CD1c-positive myeloid dendritic cell (primary cell): ENCODE measurements around the gene CDC42.
A peak's percentile ranks its signal among the peaks of the same experiment; 100 is the strongest.

ENCODE experiments used
- DNase-seq: peaks from one replicate; pipeline ENCODE4 v3.0.0-alpha.2; 2016; ENCODE audit errors: extremely low spot score

Gene CDC42

DNA sequence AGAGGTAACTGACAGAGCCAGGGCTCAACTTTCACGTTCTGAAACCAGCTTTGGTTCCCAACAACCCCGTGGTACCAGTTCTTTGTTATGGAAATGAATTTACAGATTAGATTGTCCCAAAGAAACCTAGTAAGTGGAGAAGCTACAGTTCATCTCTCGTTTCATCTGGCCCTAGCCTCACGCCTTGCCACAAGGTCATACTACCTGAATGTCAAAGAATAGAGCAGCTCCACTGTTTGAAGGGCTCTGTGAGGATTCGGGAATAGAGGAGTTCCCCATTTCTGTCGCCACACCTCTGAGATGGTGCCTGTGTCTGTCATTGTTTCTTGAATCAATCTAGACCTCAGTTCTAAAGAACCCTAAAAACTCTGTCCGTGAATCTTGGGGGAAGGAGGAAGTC lies 15.0 kb upstream of the CDC42 start:
- DNase-seq = peak; percentile 47

DNA sequence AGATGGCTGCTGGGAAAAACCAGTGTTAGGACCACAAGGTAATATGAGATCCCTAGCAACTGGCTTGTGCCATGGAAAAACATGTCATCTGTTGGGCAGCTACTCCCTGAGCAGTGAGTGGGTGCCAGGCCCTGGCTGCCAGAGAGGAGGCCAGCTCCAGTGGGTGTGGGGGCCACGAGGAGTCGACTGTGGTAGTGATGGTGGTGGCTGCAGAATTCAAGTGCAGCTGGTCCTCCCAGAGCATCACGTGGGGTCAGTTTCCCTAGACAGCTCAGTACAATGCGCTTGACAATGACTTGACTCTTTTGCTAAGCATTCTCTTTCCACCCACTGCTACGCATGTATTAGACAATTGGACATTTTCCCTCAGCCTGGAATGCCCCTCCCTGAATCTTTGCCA lies 14.5 kb upstream of the CDC42 start:
- peak; percentile 32 for DNase-seq

DNA sequence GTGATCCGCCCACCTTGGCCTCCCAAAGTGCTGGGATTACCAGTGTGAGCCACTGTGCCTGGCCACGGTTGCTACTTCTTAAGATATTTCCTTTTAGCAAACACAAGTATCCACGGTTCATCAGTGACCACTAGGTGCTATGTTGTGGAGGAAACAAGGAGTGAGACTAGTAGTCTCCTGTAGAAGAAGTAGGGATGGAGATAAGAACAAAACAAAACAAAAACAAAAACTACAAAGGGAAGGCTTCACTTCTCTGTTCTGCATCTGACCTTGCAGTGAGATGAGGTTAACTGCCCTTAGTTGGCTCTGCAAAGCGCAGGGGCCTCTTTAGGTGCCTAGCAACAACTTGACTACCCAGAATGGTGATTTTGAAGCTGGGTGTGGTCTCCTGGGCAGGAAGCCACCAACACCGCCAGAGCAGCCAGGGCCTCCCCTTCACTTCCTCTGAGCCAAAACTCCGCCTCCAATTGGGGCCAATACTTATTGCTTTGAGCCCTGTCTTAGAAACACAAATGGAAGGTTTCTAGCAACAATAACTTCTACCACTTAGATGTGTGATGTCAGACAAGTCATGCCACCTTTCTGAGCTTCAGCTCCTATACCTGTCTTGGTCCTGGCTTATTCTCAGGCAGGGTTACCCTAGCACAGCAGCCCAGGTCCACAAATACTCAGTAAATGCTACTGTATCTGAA lies 12.8 kb upstream of the CDC42 start:
- peak; percentile 94 for DNase-seq

DNA sequence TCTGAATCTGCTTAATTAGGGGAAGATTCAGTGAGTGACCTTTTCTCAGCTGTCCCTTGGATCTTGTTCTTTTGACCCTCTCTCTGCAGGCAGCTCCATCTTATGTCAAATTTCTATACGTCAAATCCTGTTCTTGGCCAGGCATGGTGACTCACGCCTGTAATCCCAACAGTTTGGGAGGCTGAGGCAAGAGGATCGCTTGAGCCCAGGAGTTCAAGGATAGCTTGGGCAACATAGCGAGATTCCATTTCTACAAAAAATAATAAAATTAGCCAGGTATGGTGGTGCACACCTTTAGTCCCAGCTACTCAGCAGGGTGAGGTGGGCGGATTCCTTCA lies 12.3 kb upstream of the CDC42 start:
- no peak for DNase-seq

DNA sequence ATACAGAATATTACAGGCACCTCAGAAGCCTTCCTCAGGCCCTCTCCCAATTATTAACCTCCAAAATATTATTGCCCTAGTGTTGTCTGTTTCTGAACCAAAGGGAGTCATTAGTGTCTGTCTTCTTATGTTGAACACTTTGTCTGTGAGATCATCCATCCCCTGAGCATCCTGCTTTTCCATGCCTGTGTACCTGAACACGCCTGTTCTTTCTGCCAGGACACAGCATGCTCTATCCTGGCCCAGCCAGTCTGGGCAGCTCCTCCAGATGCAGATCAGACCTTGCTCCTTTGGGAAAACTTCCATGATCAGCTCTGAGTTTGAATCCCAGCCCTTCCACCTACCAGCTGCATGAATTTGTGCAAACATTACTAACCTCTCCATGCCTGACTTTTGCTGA lies 11.0 kb upstream of the CDC42 start:
- DNase-seq = no peak

DNA sequence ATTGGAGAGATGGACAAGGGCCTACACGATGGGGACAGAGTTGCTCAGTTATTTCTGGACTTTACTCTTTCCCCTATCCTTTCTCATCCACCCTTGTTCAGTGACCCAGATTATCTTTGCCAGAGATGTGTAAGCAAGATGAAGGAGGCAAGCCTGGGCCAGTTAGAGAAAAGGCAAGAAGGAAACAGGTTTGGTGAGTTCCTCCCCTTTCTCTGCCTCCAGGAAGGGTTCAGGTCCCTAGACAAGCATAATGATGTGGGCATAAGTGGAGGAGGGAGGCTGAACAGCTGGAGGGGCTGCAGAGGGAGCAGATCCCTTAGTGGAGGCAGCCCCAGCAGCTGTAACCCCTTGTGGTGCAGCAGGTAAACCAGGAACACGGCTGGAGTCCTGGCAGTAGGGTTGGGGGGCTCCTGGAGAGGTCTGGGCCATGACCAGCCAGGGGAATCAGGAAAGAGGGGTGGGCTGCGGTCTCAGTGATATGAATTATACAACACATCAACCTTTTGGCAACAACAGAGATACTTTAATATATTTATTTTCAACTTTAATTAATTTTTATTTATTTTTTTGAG lies 9.2 kb upstream of the CDC42 start:
- no peak for DNase-seq

DNA sequence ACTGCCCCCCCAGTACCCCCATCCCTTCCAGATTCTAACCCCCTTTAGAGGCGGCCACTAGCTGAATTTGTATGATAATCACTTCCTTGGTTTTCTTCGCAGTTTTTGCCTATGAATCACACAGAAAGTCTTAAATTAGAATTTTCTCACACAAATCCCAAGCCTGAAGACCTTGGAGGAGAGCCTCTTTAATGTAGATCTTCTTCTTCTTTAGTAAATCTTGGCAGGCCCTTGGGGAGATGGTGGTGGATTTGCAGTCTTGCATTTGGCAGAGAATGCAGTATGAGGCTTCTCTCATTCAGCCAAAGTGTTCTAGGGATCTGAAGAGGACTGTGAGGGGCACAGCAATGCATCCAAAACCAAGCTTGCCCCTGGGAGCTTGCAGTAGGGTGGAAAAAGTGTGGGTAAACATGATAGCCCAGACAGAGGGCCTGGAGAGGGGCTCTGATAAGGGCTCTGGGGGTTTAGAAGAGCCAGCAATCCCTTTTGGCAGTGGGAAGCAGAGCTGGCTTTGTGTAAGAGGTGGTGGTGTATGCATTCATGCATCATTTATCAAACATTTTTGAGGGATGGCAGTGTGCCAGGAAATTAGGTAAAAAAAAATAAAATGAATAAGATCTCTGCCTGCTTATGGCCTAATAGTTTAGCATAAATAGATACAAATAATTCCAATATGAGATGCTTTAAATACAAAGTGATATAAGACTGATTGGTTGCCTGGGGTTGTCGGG lies 7.7 kb upstream of the CDC42 start:
- DNase-seq = no peak

DNA sequence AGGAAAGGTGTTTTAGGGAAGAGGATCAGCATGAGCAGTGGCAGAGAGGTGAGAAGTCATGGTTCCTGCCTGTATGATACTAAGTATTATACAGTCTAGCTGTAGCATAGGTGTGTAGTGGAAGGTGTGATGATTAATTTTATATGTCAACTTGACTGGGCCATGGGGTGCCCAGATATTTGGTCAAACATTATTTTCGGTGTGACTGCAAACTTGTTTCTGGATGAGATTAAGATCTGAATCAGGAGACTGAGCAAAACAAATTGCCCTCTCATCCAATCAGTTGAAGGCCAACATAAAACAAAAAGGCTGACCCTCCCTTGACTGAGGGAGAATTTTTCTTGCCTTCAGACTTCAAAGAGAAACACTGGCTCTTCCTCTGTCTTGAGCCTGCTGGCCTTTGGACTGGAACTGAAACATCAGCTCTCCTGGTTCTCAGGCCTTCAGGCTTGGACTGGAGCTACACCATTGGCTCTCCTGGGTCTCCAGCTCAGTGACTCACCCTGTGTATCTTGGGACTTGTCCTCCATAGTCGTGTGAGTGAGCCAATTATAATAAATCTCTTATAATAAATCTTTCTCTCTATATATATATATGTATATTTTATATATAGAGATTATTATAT lies 6.8 kb upstream of the CDC42 start:
- DNase-seq = no peak

DNA sequence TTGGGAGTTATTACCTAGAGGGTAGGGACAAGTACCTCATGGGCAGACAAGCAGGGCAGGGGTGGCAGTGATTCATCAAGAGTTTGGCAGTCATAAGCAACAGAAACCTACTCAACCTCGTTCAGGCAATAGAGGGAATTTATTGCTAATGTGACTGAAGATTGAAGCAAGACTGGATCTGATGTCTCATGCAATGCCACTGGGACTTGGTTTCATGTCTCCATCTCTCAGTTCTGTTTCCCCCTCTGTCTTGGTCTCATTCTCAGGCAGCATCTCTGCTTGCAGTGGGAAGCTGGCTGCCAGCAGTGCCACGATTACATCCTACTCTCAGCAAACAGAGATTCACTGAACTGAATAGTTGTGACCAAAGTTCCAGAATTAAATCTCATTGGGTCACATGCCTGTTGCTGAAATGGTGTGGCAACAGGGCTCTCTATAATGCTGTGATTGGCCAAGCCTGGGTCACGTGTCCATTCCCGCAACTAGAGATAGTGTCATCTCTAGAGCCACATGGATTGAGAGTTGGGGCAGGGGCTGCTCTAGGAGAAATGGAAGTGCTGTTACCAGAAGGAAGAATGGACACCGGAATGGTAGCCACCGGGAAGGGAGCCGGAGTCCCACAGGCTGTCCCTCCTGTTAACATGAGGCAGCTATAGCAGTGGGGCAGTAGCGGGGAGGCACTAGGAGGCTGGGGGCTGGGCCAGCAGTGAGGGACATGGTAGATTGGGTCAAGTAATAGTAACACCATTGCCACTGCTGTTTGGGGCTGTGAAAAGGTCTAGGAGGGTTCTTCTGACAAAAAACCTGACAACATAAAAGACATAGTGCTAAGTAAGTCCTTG lies 3.9 kb upstream of the CDC42 start:
- peak; percentile 84 for DNase-seq

DNA sequence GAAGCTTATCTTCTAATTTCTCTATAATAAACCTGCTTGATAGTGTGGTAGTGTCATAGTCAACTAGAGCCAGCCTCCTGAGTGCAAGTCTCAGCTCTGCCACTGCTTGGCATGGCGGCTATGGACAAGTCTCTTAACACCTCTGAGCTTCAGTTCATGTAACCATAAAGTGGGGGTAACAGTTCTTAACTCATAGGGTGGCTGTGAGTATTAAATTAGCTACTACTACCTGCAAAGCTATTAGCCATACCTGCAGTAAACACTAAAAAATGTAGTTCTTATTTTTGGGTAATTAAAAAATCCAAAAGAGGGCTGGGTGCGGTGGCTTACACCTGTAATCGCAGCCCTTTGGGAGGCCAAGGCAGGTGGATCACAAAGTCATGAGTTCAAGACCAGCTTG lies 2.2 kb upstream of the CDC42 start:
- no peak for DNase-seq

DNA sequence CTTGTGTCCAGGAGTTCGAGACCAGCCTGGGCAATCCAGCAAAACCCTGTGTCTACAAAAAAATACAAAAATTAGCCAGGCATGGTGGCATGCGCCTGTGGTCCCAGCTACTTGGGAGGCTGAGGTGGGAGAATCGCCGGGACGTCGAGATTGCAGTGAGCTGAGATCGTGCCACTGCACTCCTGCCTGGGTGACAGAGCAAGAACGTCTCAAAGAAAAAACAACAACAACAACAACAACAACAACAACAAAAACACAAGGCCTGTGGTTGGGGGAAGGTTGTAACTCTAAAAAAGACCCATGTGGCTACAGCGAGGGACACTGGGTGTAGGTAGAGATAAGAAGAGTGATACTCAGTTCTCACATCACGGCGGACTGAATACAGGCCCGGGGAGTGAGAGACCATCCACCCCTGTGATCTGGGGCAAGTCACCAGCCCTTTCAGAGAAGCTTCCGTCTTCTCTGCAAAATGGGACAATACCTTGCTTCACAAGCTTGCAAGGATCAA lies 848 bp upstream of the CDC42 start:
- DNase-seq = no peak

DNA sequence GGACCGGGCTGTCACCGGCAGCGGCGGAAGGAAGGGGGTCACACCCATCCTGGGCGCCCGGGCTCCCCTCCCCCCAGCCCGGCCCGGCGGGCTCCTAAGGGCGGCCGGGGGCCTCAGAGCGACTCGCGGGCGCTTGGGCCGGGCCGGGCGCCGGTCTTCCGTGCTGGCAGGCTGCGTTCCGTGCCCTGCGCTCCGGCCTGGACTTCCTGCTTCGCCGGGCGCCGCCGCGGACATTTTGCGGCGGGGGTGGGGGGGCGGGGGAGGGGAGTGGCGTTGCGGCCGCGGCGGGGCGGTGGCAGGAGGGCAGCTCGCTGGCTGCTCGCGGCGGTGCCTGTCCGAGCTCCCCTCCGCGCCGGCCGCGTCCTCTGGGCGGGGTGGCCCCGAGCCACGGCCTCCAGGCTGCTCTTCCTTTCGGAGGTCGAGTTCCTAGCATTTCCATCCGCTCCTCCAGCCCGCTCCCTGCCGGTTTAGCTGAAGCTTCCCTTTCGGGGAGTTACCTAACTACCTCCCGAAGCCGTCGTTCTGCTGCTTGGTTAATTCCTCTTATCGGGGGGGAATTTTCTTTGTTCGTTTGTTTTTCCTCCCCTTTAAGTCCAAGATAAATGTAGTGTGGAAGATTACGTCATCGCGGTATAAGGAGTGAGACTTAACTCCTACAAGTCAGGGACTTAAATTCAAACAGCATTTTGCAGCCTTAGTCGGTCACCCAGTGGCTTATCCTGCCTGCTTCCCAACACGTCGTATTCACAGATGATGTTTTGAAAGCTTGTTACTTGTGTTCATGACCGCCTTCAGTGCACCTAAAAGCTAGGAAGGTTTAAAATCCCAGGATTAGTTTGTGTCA lies 730 bp downstream of the CDC42 start:
- peak; percentile 82 for DNase-seq

DNA sequence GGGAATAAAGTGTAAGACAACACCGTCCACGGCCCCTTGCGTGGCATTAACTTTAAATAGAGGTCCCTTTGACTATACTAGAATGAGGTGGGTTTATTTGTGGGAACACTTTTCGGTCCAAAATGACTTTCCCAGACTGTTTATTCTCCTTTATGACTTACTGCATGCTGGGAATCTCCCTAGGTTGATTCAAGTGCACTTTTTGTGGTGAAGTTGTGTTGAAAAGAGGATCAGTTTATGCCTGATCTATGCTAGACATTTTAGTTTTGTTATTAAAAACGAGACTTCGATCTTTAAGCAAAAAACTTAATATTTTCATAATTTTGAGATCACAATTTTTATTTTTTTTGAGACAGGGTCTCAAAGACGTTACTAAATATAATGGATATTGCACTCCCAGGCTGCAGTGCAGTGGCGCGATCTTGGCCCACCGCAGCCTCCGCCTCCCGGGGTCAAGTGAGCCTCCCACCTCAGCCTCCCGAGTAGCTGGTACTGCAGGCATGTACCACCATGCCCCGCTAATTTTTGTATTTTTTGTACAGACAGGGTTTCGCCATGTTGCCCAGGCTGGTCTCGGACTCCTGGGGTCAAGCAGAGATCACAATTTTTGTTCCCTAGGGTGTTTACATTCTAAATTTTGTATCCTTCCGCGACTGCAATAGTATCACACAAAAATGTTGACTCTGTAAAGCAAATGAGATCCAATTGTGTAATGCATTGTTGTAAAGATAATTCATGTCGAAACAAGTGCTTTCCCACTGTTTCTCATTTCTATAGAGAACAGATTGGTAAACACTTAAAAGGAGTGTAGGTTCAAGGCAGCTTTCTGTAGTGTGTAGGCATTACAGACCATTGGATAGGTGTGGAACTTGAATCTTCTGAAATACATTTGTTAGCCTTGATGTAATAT lies 1.6 kb downstream of the CDC42 start:
- peak; percentile 61 for DNase-seq

DNA sequence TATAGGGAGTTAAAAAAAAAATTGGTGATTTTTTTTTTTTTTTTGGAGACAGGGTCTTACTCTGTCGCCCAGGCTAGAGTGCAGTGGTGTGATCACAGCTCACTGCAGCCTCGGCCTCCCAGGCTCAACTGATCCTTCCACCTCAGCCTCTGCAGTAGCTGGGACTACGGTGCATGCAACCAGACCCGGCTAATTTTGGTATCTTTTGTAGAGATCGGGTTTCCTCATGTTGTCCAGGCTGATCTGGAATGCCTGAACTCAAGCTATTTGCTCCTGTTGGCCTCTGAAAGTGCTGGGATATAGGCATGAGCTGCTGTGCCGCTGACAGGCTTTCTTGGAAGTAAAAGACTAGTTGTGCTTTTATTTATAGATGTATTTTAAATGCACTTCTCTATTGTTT lies 3.0 kb downstream of the CDC42 start:
- no peak for DNase-seq

DNA sequence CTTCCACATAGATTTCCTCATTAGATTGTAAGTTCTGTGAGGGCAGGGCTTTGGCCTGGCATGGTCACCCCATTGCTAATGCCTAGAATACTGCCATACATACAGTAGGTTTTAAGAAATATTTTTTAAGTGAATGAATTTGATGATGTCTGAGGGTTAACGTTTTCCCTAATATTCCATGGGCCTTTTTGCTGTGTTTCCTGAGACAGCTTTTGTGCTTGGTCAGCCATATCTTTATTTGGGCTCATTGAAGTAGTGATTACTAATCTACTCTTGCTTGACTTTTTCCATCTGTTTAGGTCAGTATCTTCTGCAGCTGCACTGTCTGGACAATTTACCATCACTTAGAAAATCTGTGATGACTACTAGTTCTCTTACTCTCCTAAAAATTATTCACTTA lies 3.5 kb downstream of the CDC42 start:
- DNase-seq = no peak

DNA sequence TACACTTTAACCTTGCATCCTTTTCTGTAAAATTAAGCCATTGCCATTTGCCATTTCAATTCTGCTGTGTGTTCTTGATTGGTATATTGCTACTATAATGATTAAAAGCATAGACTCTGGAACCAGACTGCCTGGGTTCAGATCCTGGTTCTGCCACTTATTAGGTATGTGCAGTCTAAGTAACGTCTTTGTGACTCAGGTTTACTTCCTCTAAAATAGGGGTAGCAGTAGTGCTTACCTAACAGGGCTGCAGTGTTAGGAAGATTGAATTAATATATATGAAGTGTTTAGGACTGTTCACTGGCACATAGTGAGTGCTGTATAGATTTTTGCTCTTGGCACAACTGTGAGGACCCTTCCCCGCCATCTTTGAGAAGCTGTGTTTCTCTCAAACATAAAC lies 4.4 kb downstream of the CDC42 start:
- DNase-seq = peak; percentile 65

DNA sequence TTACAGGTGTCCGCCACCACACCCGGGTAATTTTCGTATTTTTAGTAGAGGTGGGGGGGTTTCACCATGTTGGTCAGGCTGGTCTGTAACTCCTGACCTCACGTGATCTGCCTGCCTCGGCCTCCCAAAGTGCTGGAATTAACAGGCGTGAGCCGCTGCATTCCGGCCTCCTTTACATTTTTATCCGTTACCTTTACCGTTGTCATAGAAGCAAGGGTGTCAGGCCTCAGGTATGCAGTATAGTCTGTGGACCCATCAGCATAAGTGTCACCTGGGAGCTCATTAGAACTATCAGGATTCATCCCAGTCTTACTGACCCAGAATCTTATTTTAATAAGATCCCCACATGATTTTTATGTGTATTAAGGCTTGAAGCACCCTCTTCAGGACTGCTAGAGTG lies 5.4 kb downstream of the CDC42 start:
- no peak for DNase-seq

DNA sequence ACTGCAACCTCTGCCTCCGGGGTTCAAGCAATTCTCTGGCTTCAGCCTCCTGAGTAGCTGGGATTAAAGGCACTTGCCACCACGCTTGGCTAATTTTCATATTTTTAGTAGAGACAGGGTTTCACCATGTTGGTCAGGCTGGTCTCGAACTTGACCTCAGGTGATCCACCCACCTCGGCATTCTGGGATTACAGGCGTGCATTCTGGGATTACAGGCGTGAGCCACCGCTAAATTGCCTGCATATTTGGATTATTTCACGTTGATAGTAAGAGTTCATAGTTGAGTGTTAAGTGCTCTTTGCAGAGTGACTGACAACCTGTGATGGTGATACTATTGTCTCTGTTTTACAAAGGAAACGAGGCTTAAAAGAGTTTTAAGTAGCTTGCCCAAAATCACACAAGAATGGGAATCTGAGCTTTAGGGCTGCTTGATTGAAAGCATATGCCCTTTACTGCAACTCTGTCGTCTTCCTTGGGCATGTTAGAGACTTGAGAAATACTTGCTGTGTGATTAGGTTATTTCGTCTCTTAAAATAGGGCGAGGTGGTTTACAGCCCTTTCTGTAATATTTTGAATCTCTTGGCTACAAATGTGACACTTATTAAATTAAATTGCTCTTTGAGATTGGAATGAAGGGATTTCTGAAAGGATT lies 12.4 kb downstream of the CDC42 start:
- no peak for DNase-seq

DNA sequence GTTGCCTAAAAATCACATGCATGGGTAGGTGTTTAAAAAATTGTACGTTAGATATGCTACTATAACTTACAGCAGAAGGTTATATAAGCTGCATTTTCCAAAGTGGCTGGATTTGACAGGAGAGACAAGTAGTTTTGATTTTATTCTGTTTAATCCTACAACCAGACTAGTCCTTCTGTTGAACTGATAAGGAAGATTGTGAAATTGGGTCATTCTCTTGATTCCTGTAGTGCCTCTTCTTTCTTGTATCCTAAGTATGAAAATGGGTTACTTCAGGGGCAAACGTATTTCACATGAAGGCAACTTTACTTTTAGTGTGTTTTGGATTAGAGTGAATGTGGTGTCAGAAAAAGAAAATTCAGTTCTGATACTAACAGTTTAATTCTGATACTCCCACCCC lies 19.0 kb downstream of the CDC42 start:
- no peak for DNase-seq
